MCF 10A (cell line): ENCODE data around the gene FBRSL1. TPM values are rescaled to one million over a fixed set of nuclear protein-coding genes. Genes with fewer than 3 reads are reported as not detected.
"Not testable (repeated sequence)": the region's sequence is repeated elsewhere in the genome, so short reads cannot be mapped to it uniquely, and the experiment has no call there.

Experiments used
- BruUV-seq: library from RNA; stranded (reverse); fragments of 400-500 nt; replicated peaks from 2 replicates; lab custom pipeline; 2021; lab: Mats Ljungman, UMichigan
- CTCF ChIA-PET: fragments of 300-600 bp; sonication (Branson Sonifier 250); formaldehyde crosslinking; extraction: SDS; loops from one replicate; lab custom pipeline; 2021; ENCODE audit warnings: antibody characterized with exemption, inconsistent platforms; lab: Yijun Ruan, JAX
- POLR2A ChIA-PET: fragments of 300-600, 350-650 bp; sonication (Branson Sonifier 250); formaldehyde crosslinking; extraction: SDS; loops from one replicate; lab custom pipeline; 2020; ENCODE audit warnings: antibody characterized with exemption, inconsistent platforms; lab: Yijun Ruan, JAX
- DNase-seq: peaks from one replicate; pipeline ENCODE4 v3.0.0-alpha.2; 2018; ENCODE audit not compliant: unreplicated experiment
- H3K27ac Mint-ChIP-seq: one replicate; pipeline ENCODE4 v1.8.0; 2022; ENCODE audit warnings: mild to moderate bottlenecking, low read depth, mixed read lengths; ENCODE audit not compliant: unreplicated experiment
- H3K27me3 Mint-ChIP-seq: one replicate; pipeline ENCODE4 v1.8.0; 2022; ENCODE audit warnings: mixed read lengths; ENCODE audit not compliant: insufficient read depth, unreplicated experiment
- H3K36me3 Mint-ChIP-seq: one replicate; pipeline ENCODE4 v1.8.0; 2022; ENCODE audit warnings: mild to moderate bottlenecking, moderate library complexity, mixed read lengths; ENCODE audit not compliant: insufficient read depth, unreplicated experiment
- H3K4me1 Mint-ChIP-seq: one replicate; pipeline ENCODE4 v1.8.0; 2022; ENCODE audit warnings: mixed read lengths; ENCODE audit not compliant: insufficient read depth, unreplicated experiment
- H3K4me3 Mint-ChIP-seq: one replicate; pipeline ENCODE4 v1.8.0; 2022; ENCODE audit warnings: mild to moderate bottlenecking, moderate library complexity, mixed read lengths; ENCODE audit not compliant: unreplicated experiment
- H3K9me3 Mint-ChIP-seq: one replicate; pipeline ENCODE4 v1.8.0; 2022; ENCODE audit warnings: mixed read lengths; ENCODE audit not compliant: unreplicated experiment
- CTCF ChIP-seq: fragments of 200-600 bp; IDR thresholded peaks from one replicate; pipeline ENCODE4 v1.8.0; 2022; ENCODE audit warnings: antibody characterized with exemption, mild to moderate bottlenecking; ENCODE audit not compliant: unreplicated experiment
- intact Hi-C: fragments of 100-400 bp; cut with micrococcal nuclease; formaldehyde crosslinking; loops from 2 replicates; pipeline ENCODE4 v1.14.1; 2022
- total RNA-seq: library from RNA; stranded (reverse); gene quantifications from 2 replicates; pipeline ENCODE4 v1.2.3, GENCODE V29; 2022

Gene FBRSL1
- total RNA-seq, 1 experiment from 2014 or later: 47.4 TPM

DNA sequence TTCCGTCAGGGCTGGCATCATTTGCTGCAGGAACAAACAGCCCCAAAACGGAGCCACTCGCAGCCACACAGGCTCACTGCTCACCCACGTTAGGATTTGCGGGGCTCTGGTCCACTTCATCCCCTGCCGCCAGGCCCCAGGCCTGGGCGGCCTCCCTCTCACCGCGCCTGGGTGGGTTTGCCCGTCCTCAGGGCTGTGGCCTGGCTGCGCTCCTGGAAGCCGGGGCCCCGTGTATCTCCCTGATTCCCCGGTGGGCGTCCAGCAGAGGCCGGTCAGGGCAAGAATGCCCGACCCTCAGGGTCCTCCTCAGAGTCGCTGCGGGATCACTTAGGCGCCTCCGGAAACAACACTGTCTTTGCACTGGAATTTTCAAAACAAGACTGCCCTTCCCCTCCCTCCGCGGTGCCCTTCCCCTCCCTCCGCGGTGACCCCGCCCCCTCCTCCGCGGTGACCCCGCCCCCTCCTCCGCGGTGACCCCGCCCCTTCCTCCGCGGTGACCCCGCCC is 15.7 kb upstream of the FBRSL1 start:
- no peak for DNase-seq
- Mint-ChIP-seq H3K9me3 (no peaks in the 10 kb centered on the region), H3K27ac (no peak overlapping the region), H3K4me3 (no peak overlapping the region), H3K4me1 (peaks cover 7% of the 10 kb centered on the region), H3K36me3 (no peaks in the 10 kb centered on the region), H3K27me3 (peaks cover 11% of the 10 kb centered on the region)
- intact Hi-C loops: no loop called here
- CTCF ChIA-PET: no interaction called here
- POLR2A ChIA-PET: no interaction called here
- no TSS peak for BruUV-seq
- no peak for TF ChIP-seq CTCF

DNA sequence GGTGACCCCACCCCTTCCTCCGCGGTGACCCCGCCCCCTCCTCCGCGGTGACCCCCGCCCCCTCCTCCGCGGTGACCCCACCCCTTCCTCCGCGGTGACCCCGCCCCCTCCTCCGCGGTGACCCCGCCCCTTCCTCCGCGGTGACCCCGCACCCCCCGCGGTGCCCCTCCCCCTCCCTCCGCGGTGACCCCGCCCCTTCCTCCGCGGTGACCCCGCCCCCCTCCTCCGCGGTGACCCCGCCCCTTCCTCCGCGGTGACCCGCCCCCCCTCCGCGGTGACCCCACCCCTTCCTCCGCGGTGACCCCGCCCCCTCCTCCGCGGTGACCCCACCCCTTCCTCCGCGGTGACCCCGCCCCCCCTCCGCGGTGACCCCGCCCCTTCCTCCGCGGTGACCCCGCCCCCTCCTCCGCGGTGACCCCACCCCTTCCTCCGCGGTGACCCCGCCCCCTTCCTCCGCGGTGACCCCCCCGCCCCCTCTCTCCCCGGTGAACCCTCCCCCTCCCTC is 15.1 kb upstream of the FBRSL1 start:
- H3K4me3 Mint-ChIP-seq, intact Hi-C loops, H3K9me3 Mint-ChIP-seq, CTCF ChIA-PET, DNase-seq, POLR2A ChIA-PET, BruUV-seq, H3K36me3 Mint-ChIP-seq, H3K4me1 Mint-ChIP-seq, H3K27ac Mint-ChIP-seq: not testable (repeated sequence)
- peaks cover 11% of the 10 kb centered on the region for H3K27me3 Mint-ChIP-seq

DNA sequence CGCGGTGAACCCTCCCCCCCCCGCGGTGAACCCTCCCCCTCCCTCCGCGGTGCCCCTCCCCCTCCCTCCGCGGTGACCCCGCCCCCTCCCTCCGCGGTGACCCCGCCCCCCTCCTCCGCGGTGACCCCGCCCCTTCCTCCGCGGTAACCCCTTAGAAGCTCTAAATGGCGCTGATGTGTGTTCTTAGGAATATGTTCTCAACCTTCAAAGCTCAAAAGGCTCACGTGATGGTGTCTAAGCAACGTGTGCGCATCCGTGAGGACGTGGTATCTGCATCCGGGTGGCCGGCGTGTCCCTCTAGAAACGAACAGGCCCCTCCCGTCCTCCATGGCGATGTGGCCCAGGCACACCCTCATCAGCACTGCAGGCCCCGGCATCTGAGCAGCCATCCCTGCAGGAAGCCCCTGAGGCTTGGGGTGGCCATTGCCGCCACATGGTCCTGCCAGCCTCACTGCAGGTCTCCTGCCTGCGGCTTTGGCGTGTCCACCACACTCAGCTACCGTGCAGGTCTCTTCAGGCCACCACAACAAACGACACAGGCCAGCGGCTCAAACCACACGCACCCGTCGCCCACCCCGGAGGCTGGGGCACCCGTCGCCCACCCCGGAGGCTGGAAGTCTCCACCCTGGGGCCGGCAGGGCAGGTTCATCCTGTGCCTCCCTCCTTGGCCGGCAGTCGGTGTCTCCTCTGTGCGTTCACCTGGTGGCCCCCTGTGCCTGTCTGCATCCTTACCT is 14.5 kb upstream of the FBRSL1 start:
- no peak for DNase-seq
- BruUV-seq: no TSS peak
- ChIA-PET CTCF (no interaction called here), POLR2A (no interaction called here)
- Mint-ChIP-seq H3K9me3 (no peaks in the 10 kb centered on the region), H3K27ac (no peak overlapping the region), H3K4me3 (no peak overlapping the region), H3K36me3 (no peaks in the 10 kb centered on the region), H3K27me3 (peaks cover 8% of the 10 kb centered on the region), H3K4me1 (peaks cover 7% of the 10 kb centered on the region)
- no peak for TF ChIP-seq CTCF
- intact Hi-C loops: no loop called here

DNA sequence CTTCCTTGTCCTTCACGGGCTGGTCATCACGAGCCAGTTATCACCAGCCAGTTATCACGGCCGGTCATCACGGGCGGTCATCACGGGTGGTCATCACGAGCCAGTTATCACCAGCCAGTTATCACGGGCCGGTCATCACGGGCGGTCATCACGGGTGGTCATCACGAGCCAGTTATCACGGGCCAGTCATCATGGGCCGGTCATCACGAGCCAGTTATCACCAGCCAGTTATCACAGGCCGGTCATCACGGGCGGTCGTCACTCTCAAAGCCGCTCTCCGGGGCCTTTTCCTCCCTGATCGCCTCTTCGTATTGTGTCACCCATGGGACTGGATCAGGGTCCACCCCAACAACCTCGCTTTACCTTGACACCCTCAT is 13.9 kb upstream of the FBRSL1 start:
- Mint-ChIP-seq H3K4me1 (peaks cover 3% of the 10 kb centered on the region), H3K4me3 (no peak overlapping the region), H3K9me3 (no peaks in the 10 kb centered on the region), H3K27me3 (peaks cover 13% of the 10 kb centered on the region), H3K27ac (no peak overlapping the region), H3K36me3 (no peaks in the 10 kb centered on the region)
- intact Hi-C loops: no loop called here
- DNase-seq: no peak
- TF ChIP-seq CTCF: no peak
- ChIA-PET POLR2A (no interaction called here), CTCF (no interaction called here)
- no TSS peak for BruUV-seq
